ENCODE results near the gene RPGRIP1. TPM values are rescaled to one million over a fixed set of nuclear protein-coding genes. Genes with fewer than 3 reads are reported as not detected.
"Not testable (repeated sequence)": the region's sequence is repeated elsewhere in the genome, so short reads cannot be mapped to it uniquely, and the experiment has no call there.

RPGRIP1 gene
- total and polyA plus RNA-seq, 5 donors from 2014 or later = 0.10 TPM; not detected in 4

GRCh38 chr14:21268617-21269251, 11.1 kb upstream of the RPGRIP1 start:
- H3K27ac ChIP-seq (ENCODE audit: insufficient read depth, low read length, poor library complexity, severe bottlenecking) = peak overlapping the region; percentile 98
- DNase-seq = peak in 2 of 3 donors; percentile 58 to 81
- Mint-ChIP-seq H3K4me3 (peak overlapping the region; percentile 95 to 100 (median 98)), H3K4me1 (peaks cover 22 to 53% (median 40%) of the 10 kb centered on the region in 4 donors), H3K36me3 (peaks cover 38% of the 10 kb centered on the region), H3K9me3 (peaks cover 0 to 3% (median 0%) of the 10 kb centered on the region in 7 donors), H3K27ac (peak overlapping the region; percentile 99 to 100 (median 100)), H3K27me3 (peaks cover 8% of the 10 kb centered on the region)
- peak overlapping the region; percentile 98 for H3K4me3 ChIP-seq (ENCODE audit: low read depth, low read length)
- H3K9me3 ChIP-seq (ENCODE audit: control insufficient read depth in 2 of 2, low read length in 2 of 2) = no peaks in the 10 kb centered on the region
- H3K36me3 ChIP-seq (ENCODE audit: control insufficient read depth, insufficient read depth, low read length) = peaks cover 32% of the 10 kb centered on the region
- no peak for ATAC-seq (ENCODE audit: low read depth in 2 of 2)
- no peaks in the 10 kb centered on the region for H3K27me3 ChIP-seq (ENCODE audit: control insufficient read depth, insufficient read depth, low read length)
- peaks cover 49% of the 10 kb centered on the region for H3K4me1 ChIP-seq (ENCODE audit: control insufficient read depth, insufficient read depth, low read length, poor library complexity, severe bottlenecking)

GRCh38 chr14:21269252-21270046, 10.4 kb upstream of the RPGRIP1 start, which contains the start of gene HNRNPC:
TSS of gene HNRNPC (minus strand) at chr14:21269442. CDS start at chr14:21234193, 35,249 bp downstream.
- peak within 1 kb of the TSS; percentile 99 to 100 (median 100) for H3K27ac Mint-ChIP-seq
- H3K9me3 ChIP-seq (ENCODE audit: control insufficient read depth in 2 of 2, low read length in 2 of 2) = no peaks in the 10 kb centered on the region

DNA sequence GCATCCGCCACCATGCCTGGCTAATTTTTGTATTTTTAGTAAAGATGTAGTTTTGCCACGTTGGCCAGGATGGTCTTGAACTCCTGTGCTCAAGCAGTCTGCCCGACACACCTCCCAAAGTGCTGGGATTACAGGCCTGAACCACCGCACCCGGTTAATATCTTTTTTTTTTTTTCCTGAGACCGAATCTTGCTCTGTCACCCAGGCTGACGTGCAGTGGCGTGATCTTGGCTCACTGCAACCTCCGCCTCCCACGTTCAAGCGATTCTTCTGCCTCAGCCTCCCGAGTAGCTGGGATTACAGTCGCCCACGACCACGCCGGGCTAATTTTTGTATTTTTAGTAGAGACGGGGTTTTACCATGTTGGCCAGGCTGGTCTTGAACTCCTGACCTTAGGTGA, 7.2 kb upstream of the RPGRIP1 start:
- not testable (repeated sequence) for H3K4me3 ChIP-seq (ENCODE audit: low read depth, low read length); H3K9me3 Mint-ChIP-seq; H3K36me3 ChIP-seq (ENCODE audit: control insufficient read depth, insufficient read depth, low read length); H3K27me3 ChIP-seq (ENCODE audit: control insufficient read depth, insufficient read depth, low read length); H3K9me3 ChIP-seq (ENCODE audit: control insufficient read depth in 2 of 2, low read length in 2 of 2); H3K36me3 Mint-ChIP-seq; H3K27me3 Mint-ChIP-seq; H3K4me1 ChIP-seq (ENCODE audit: control insufficient read depth, insufficient read depth, low read length, poor library complexity, severe bottlenecking); DNase-seq; ATAC-seq (ENCODE audit: low read depth in 2 of 2); H3K27ac Mint-ChIP-seq; H3K27ac ChIP-seq (ENCODE audit: insufficient read depth, low read length, poor library complexity, severe bottlenecking); H3K4me3 Mint-ChIP-seq
- H3K4me1 Mint-ChIP-seq = peaks cover under 1 to 17% (median 9%) of the 10 kb centered on the region in 4 donors

More at GRCh38 chr14:21269252-21270046, 10.4 kb upstream of the RPGRIP1 start, which contains the start of gene HNRNPC:
- DNase-seq (peak; percentile 100), ATAC-seq (ENCODE audit: low read depth in 2 of 2) (peak; percentile 90 to 93)
- Histone ChIP-seq H3K27ac (ENCODE audit: insufficient read depth, low read length, poor library complexity, severe bottlenecking) (peak within 1 kb of the TSS; percentile 98), H3K4me3 (ENCODE audit: low read depth, low read length) (peak within 1 kb of the TSS; percentile 98), H3K27me3 (ENCODE audit: control insufficient read depth, insufficient read depth, low read length) (no peaks in the 10 kb centered on the region), H3K4me1 (ENCODE audit: control insufficient read depth, insufficient read depth, low read length, poor library complexity, severe bottlenecking) (peaks cover 42% of the 10 kb centered on the region), H3K36me3 (ENCODE audit: control insufficient read depth, insufficient read depth, low read length) (peaks cover 27% of the 10 kb centered on the region)
- Mint-ChIP-seq H3K4me3 (peak within 1 kb of the TSS; percentile 95 to 100 (median 98)), H3K4me1 (peaks cover 15 to 46% (median 34%) of the 10 kb centered on the region in 4 donors), H3K9me3 (peaks cover 0 to 3% (median 0%) of the 10 kb centered on the region in 7 donors), H3K27me3 (peaks cover 8% of the 10 kb centered on the region), H3K36me3 (peaks cover 30% of the 10 kb centered on the region)

- Histone ChIP-seq H3K36me3 (ENCODE audit: control insufficient read depth, insufficient read depth, low read length) (no peaks in the 10 kb centered on the region), H3K9me3 (ENCODE audit: control insufficient read depth in 2 of 2, low read length in 2 of 2) (no peaks in the 10 kb centered on the region), H3K4me1 (ENCODE audit: control insufficient read depth, insufficient read depth, low read length, poor library complexity, severe bottlenecking) (no peaks in the 10 kb centered on the region), H3K27me3 (ENCODE audit: control insufficient read depth, insufficient read depth, low read length) (no peaks in the 10 kb centered on the region), H3K4me3 (ENCODE audit: low read depth, low read length) (no peak overlapping the region), H3K27ac (ENCODE audit: insufficient read depth, low read length, poor library complexity, severe bottlenecking) (no peak overlapping the region)
- ATAC-seq (ENCODE audit: low read depth in 2 of 2) (no peak), DNase-seq (no peak)
- no peaks in the 10 kb centered on the region for H3K9me3 Mint-ChIP-seq
- peaks cover 0 to 4% (median 0%) of the 10 kb centered on the region in 4 donors for H3K4me1 Mint-ChIP-seq
- H3K27ac Mint-ChIP-seq = no peak overlapping the region
- peaks cover 7% of the 10 kb centered on the region for H3K27me3 Mint-ChIP-seq
- peak overlapping the region in 1 of 4 donors; percentile 67 for H3K4me3 Mint-ChIP-seq
- no peaks in the 10 kb centered on the region for H3K36me3 Mint-ChIP-seq
Observed at GRCh38 chr14:21275261-21275858, 4.5 kb upstream of the RPGRIP1 start.

DNA sequence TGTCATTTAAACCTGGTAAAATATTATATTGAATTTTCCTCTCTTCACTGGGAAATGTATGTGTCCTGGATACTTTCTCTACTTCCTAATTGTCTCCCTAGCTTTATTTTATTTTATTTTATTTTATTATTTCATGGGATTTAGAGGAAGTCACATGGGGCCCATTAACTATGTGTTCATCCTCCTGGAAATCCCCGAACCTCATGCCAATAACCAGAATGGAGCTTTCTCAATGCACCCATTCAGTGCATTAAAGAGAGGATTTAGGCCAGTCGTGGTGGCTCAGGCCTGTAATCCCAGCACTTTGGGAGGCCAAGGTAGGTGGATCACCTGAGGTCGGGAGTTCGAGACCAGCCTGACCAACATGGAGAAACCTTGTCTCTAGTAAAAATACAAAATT, 1.3 kb upstream of the RPGRIP1 start:
- ATAC-seq (ENCODE audit: low read depth in 2 of 2) (no peak), DNase-seq (no peak)
- H3K27me3 ChIP-seq (ENCODE audit: control insufficient read depth, insufficient read depth, low read length) = no peaks in the 10 kb centered on the region
- peaks cover 12% of the 10 kb centered on the region for H3K27me3 Mint-ChIP-seq
- H3K4me3 Mint-ChIP-seq = no peak overlapping the region
- H3K4me1 Mint-ChIP-seq = peaks cover 0 to 4% (median 0%) of the 10 kb centered on the region in 4 donors
- no peak overlapping the region for H3K27ac ChIP-seq (ENCODE audit: insufficient read depth, low read length, poor library complexity, severe bottlenecking)
- H3K36me3 Mint-ChIP-seq = no peaks in the 10 kb centered on the region
- H3K4me1 ChIP-seq (ENCODE audit: control insufficient read depth, insufficient read depth, low read length, poor library complexity, severe bottlenecking) = no peaks in the 10 kb centered on the region
- no peaks in the 10 kb centered on the region for H3K9me3 ChIP-seq (ENCODE audit: control insufficient read depth in 2 of 2, low read length in 2 of 2)
- no peaks in the 10 kb centered on the region for H3K9me3 Mint-ChIP-seq
- no peaks in the 10 kb centered on the region for H3K36me3 ChIP-seq (ENCODE audit: control insufficient read depth, insufficient read depth, low read length)
- no peak overlapping the region for H3K27ac Mint-ChIP-seq
- no peak overlapping the region for H3K4me3 ChIP-seq (ENCODE audit: low read depth, low read length)

- peaks cover 25% of the 10 kb centered on the region for H3K27me3 Mint-ChIP-seq
Observed at GRCh38 chr14:21281917-21282316, 2.0 kb downstream of the RPGRIP1 start.

GRCh38 chr14:21286516-21286915, 6.6 kb downstream of the RPGRIP1 start:
- not testable (repeated sequence) for H3K36me3 ChIP-seq (ENCODE audit: control insufficient read depth, insufficient read depth, low read length); H3K4me1 ChIP-seq (ENCODE audit: control insufficient read depth, insufficient read depth, low read length, poor library complexity, severe bottlenecking); H3K36me3 Mint-ChIP-seq; ATAC-seq (ENCODE audit: low read depth in 2 of 2); H3K27ac Mint-ChIP-seq; H3K4me3 ChIP-seq (ENCODE audit: low read depth, low read length); H3K27ac ChIP-seq (ENCODE audit: insufficient read depth, low read length, poor library complexity, severe bottlenecking); DNase-seq; H3K4me1 Mint-ChIP-seq; H3K4me3 Mint-ChIP-seq; H3K9me3 ChIP-seq (ENCODE audit: control insufficient read depth in 2 of 2, low read length in 2 of 2); H3K9me3 Mint-ChIP-seq; H3K27me3 ChIP-seq (ENCODE audit: control insufficient read depth, insufficient read depth, low read length)
- H3K27me3 Mint-ChIP-seq = peaks cover 30% of the 10 kb centered on the region

More at GRCh38 chr14:21281917-21282316, 2.0 kb downstream of the RPGRIP1 start:
- not testable (repeated sequence) for H3K9me3 ChIP-seq (ENCODE audit: control insufficient read depth in 2 of 2, low read length in 2 of 2); H3K9me3 Mint-ChIP-seq; H3K27ac Mint-ChIP-seq; H3K4me1 ChIP-seq (ENCODE audit: control insufficient read depth, insufficient read depth, low read length, poor library complexity, severe bottlenecking); H3K36me3 Mint-ChIP-seq; H3K4me3 ChIP-seq (ENCODE audit: low read depth, low read length); H3K36me3 ChIP-seq (ENCODE audit: control insufficient read depth, insufficient read depth, low read length); H3K27ac ChIP-seq (ENCODE audit: insufficient read depth, low read length, poor library complexity, severe bottlenecking); H3K27me3 ChIP-seq (ENCODE audit: control insufficient read depth, insufficient read depth, low read length); H3K4me1 Mint-ChIP-seq; ATAC-seq (ENCODE audit: low read depth in 2 of 2); DNase-seq; H3K4me3 Mint-ChIP-seq
